HG03521 (cell line): ENCODE results near the gene SLC2A8.
A peak's percentile ranks its signal among the peaks of the same experiment; 100 is the strongest.

Experiments used
- ATAC-seq: cut with Tn5 transposase; IDR thresholded peaks from one replicate; pipeline ENCODE4 v1.9.1; 2021; ENCODE audit warnings: mild to moderate bottlenecking, moderate library complexity; ENCODE audit not compliant: unreplicated experiment

The SLC2A8 gene

GRCh38 chr9:127402401-127403090, 5.6 kb downstream of the SLC2A8 start:
- ATAC-seq, result no peak

- no peak for ATAC-seq
These were observed 6.7 kb downstream of the SLC2A8 start for GRCh38 chr9:127403507-127404192.

DNA sequence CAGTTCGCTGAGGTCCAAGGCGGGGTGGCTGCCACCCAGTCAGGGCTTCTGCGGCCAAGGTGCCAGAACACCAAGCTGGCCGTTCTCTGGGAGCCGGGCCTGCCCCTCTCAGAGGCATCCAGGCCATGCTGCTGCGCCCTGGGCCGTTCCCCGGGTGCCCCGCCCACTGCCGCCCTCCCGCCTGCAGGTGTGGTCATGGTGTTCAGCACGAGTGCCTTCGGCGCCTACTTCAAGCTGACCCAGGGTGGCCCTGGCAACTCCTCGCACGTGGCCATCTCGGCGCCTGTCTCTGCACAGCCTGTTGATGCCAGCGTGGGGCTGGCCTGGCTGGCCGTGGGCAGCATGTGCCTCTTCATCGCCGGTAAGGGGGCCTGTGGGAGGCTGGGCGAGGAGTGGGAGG, 7.7 kb downstream of the SLC2A8 start:
- ATAC-seq, result no peak

DNA sequence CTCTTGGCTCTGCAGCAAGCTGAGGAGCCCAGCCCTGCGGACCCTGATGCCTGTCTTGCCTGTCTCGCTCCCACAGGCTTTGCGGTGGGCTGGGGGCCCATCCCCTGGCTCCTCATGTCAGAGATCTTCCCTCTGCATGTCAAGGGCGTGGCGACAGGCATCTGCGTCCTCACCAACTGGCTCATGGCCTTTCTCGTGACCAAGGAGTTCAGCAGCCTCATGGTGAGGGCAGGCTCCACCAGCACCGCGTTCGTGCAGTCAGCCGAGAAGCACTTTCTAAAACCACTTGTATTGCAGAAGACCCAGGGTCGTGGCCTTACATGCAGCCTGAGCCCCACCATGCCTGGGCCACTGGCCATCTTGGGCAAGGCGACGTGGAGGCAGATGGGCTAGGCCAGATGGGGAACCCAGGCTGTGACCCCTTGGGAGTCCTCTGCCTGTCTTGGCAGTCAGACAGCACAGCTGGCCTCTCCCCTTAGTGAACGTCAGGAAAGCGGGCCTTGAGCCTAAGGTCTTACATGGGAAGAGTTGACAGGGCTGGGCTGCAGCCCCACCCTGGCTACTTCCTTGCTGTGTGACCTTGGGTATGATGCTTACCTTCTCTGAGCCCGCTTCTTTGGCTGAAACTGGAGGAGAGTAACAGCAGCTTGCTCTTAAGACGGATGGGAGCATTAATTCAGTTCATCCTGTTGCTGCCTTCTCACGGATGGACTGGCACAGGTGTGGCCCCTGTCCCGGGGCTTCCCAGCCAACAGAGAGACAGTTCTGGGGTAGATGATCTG, 8.6 kb downstream of the SLC2A8 start:
- ATAC-seq, result no peak

DNA sequence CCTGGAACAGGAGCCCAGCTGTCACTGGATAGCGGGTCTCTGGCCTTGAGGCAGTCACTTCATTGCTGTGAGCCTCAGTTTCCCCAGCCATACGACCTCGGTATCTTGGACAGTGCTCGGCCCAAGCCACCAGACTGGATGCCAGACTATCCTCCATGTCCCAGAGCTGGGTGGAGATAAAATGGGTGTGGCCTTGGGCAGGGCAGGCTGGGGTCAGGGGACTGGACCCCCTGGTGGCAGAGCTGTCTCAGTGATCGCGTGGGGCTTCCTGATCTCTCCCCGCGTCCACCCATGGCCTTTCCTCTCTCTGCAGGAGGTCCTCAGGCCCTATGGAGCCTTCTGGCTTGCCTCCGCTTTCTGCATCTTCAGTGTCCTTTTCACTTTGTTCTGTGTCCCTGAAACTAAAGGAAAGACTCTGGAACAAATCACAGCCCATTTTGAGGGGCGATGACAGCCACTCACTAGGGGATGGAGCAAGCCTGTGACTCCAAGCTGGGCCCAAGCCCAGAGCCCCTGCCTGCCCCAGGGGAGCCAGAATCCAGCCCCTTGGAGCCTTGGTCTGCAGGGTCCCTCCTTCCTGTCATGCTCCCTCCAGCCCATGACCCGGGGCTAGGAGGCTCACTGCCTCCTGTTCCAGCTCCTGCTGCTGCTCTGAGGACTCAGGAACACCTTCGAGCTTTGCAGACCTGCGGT, 10.0 kb downstream of the SLC2A8 start:
- ATAC-seq, result no peak

- ATAC-seq, result no peak
These were observed 10.5 kb downstream of the SLC2A8 start for GRCh38 chr9:127407492-127407843.

GRCh38 chr9:127411122-127411521, 14.2 kb downstream of the SLC2A8 start:
- no peak for ATAC-seq

DNA sequence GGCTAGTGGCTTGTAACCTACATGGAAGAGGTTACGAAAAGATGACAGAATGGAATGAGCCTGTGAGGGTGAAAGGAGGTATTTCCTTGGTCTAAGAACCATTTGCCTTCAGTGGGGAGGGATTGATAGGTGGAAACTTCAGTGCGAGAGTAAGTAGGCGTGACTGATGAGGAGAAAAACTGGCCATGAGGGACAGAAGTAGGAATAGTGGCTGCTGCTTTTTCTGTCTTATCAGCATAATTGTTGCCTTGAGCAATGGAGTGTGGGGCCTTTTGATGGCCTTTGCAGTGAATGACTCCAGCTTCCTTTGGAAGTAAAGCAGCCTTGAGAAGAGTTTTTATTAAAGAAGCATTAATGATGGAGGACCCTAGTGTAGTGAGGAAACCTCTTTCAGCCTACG, 18.2 kb downstream of the SLC2A8 start:
- ATAC-seq, result no peak

DNA sequence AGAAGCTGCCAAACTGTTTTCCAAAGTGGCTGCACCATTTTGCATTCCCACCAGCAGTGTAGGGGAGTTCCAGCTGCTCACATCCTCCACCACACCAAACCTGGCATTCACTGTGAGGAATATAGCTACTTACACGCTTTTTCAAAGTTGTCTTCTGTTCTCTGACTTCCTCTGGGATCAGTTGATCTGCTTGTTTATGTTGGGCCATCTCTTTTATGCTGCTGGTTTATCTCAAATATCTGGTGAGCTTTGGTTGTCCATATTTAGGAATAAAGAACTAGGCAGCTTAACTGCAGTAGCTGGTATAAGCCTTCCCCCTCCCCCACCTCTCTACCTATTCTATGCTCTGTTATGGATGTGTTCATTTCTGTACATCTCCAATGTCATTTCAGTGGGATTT, 18.7 kb downstream of the SLC2A8 start:
- ATAC-seq, result no peak

GRCh38 chr9:127417131-127418036, 20.4 kb downstream of the SLC2A8 start:
- ATAC-seq, result no peak

DNA sequence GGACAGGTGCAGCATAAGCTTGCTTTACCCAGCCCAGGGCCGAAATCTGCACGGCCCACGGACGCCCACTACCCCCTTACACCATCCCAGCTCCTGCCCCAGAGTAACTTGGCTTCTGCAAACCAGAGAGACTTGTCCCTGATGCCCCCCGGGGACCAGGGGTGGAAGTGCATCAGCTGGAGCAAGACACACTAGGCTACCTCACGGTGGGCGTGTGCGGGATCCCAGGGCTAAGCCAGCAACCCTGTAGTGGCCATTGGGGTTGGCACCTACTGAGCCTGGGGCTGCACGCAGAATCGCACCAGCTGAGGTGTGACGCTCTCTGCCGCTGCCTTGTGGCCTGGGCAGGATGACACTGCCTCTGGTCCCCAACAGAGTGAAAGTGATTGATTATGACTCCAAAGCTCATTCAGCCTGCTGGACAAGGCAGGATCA, 21.1 kb downstream of the SLC2A8 start:
- no peak for ATAC-seq

DNA sequence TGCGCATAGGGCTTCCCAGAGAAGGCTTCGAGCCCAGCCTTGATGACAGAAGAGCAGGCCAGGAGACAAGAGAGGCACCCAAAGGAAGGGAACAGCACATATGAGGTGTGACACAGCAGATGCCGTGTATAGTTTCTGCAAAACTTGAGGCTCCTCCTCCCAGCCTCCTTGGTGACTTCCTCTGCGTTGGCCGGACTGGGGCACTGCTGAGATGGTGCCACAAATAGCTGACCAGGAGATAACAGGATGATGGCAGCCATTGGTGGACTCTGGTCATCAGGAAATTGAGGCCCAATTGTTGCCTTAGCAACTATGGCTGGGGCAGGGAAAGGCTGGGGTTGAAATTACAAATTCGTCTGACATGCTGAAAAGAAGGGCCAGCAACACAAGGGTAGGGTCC, 22.4 kb downstream of the SLC2A8 start:
- ATAC-seq, result no peak

- no peak for ATAC-seq
These were observed 24.1 kb downstream of the SLC2A8 start for GRCh38 chr9:127421057-127421456.

GRCh38 chr9:127422133-127422782, 25.3 kb downstream of the SLC2A8 start:
- no peak for ATAC-seq

DNA sequence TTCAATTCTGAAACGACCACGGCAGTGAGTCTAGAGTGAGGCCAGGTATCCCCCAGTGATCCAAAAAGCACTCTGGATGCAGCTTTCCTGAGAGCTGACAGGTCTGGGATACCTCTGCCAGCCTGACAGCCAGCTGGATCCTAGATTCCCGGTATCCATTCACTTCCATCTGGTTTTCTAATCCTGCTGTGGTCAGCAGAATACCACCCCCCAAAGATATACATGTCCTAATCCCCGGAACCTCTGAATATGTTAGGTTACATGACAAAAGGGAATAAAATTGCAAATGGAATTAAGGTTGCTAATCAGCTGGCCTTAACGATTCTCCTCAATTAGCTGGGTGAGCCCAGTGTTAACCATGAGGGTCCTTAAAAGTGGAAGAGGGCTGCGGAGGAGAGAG, 25.8 kb downstream of the SLC2A8 start:
- no peak for ATAC-seq

- ATAC-seq, result no peak
These were observed 26.5 kb downstream of the SLC2A8 start for GRCh38 chr9:127423476-127423933.

DNA sequence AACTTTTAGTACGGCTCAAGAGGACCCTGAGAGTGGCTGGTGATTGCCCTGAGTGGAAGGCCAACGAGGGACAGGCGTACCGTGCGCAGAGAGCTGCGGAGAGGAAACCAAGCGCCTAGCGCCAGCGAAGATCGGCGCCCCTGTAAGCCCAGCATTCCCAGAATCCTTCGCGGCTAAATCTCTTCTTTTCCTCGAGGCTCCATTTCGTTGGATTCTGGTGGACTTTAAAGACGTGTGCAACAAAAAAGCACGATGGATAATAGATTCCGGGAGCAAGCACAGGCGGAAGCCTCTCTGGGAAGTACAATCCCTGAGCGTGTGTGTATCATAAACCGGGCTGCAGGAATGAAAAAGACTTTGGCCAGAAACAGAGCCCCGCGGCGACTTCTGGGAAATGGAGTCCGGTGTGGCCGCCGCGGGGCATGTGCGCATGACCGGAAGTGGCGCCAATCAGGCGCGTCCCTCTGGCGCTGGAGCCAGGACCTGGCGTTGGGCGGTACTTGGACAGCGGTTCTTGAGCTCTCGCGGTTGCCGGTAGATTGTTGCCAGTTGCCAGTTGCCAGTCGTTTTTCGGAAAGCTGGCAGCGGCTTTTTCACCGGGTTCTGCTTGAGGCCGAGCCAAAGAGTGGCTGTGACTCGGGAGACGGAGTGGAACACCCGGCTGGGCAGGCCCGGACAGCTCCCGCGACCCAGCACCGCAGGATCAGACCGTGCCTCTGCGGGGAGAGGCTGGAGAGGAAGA, 27.1 kb downstream of the SLC2A8 start, which contains the start of gene ZNF79:
Gene ZNF79 (plus strand): TSS at position 449 of the 742 bp plus-strand sequence. CDS start 406 bp downstream, outside the sequence.
- peak; percentile 82 for ATAC-seq

GRCh38 chr9:127424676-127424999, 27.7 kb downstream of the SLC2A8 start:
- no peak for ATAC-seq

DNA sequence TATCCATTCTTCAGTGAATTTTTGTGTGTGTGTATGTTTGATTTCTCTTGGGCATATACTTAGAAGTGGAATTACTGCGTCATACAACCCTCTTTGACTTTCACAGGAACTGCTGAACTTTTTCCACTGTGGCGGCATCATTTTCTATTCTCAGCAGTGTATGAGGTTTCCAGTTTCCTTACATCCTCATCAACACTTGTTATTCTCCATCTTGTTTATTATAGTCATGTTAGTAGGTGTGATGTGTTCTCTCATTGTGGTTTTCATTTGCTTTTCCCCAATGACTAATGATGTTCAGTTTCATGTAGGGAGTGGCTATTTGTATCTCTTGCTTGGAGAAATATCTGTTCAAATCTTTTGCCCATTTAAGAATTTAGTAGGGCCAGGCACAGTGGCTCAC, 29.8 kb downstream of the SLC2A8 start:
- ATAC-seq, result no peak
